HG03565 (cell line): ENCODE results near the gene SFTPD.

Experiments used
- ATAC-seq: cut with Tn5 transposase; IDR thresholded peaks from one replicate; pipeline ENCODE4 v1.9.1; 2021; ENCODE audit warnings: mild to moderate bottlenecking, moderate library complexity; ENCODE audit not compliant: unreplicated experiment

Gene SFTPD

GRCh38 chr10:79946271-79947082 lies 2.4 kb downstream of the SFTPD start:
- no peak for ATAC-seq

- no peak for ATAC-seq
These were observed 4.2 kb downstream of the SFTPD start for GRCh38 chr10:79944428-79945395.

- no peak for ATAC-seq
These were observed 5.0 kb downstream of the SFTPD start for GRCh38 chr10:79943871-79944270.

- no peak for ATAC-seq
These were observed 6.4 kb downstream of the SFTPD start for GRCh38 chr10:79942261-79943185.

- no peak for ATAC-seq
These were observed 7.2 kb downstream of the SFTPD start for GRCh38 chr10:79941585-79942210.

GRCh38 chr10:79941146-79941545 lies 7.8 kb downstream of the SFTPD start:
- ATAC-seq = no peak

- ATAC-seq = no peak
These were observed 8.5 kb downstream of the SFTPD start for GRCh38 chr10:79940431-79940830.

- ATAC-seq = no peak
These were observed 8.9 kb downstream of the SFTPD start for GRCh38 chr10:79939969-79940368.

GRCh38 chr10:79938728-79939406 lies 10.0 kb downstream of the SFTPD start:
- ATAC-seq = peak; percentile 62

GRCh38 chr10:79937701-79938151 lies 11.2 kb downstream of the SFTPD start:
- ATAC-seq = no peak

GRCh38 chr10:79936625-79937615 lies 12.0 kb downstream of the SFTPD start:
- ATAC-seq = no peak

GRCh38 chr10:79933961-79934360 lies 14.9 kb downstream of the SFTPD start:
- ATAC-seq = no peak

- ATAC-seq = no peak
These were observed 16.0 kb downstream of the SFTPD start for GRCh38 chr10:79932841-79933379.

GRCh38 chr10:79932307-79932706 lies 16.6 kb downstream of the SFTPD start:
- no peak for ATAC-seq

- no peak for ATAC-seq
These were observed 18.2 kb downstream of the SFTPD start for GRCh38 chr10:79930751-79931150.

GRCh38 chr10:79930267-79930666 lies 18.6 kb downstream of the SFTPD start:
- no peak for ATAC-seq

GRCh38 chr10:79929409-79929904 lies 19.4 kb downstream of the SFTPD start:
- ATAC-seq = no peak

- ATAC-seq = no peak
These were observed 20.8 kb downstream of the SFTPD start for GRCh38 chr10:79928028-79928583.
